HG03565 (cell line): ENCODE measurements around the gene CIB4.
"Not testable (repeated sequence)": the region's sequence is repeated elsewhere in the genome, so short reads cannot be mapped to it uniquely, and the experiment has no call there.

Experiments
- ATAC-seq: cut with Tn5 transposase; IDR thresholded peaks from one replicate; pipeline ENCODE4 v1.9.1; 2021; ENCODE audit warnings: mild to moderate bottlenecking, moderate library complexity; ENCODE audit not compliant: unreplicated experiment

The CIB4 gene

GRCh38 chr2:26668041-26668440, 26.9 kb upstream of the CIB4 start:
- ATAC-seq, result no peak

- ATAC-seq, result no peak
Observed at GRCh38 chr2:26666671-26667070, 25.5 kb upstream of the CIB4 start.

GRCh38 chr2:26665296-26665695, 24.1 kb upstream of the CIB4 start:
- not testable (repeated sequence) for ATAC-seq

GRCh38 chr2:26660363-26660962, 19.3 kb upstream of the CIB4 start:
- no peak for ATAC-seq

- ATAC-seq, result no peak
Observed at GRCh38 chr2:26658691-26659346, 17.7 kb upstream of the CIB4 start.

- no peak for ATAC-seq
Observed at GRCh38 chr2:26657265-26657664, 16.1 kb upstream of the CIB4 start.

GRCh38 chr2:26655611-26656195, 14.5 kb upstream of the CIB4 start:
- no peak for ATAC-seq

GRCh38 chr2:26655120-26655519, 14.0 kb upstream of the CIB4 start:
- ATAC-seq, result not testable (repeated sequence)

- no peak for ATAC-seq
Observed at GRCh38 chr2:26654061-26654340, 12.8 kb upstream of the CIB4 start.

GRCh38 chr2:26653207-26654060, 12.3 kb upstream of the CIB4 start:
- no peak for ATAC-seq

GRCh38 chr2:26652361-26653041, 11.3 kb upstream of the CIB4 start:
- ATAC-seq, result no peak

GRCh38 chr2:26651799-26652198, 10.6 kb upstream of the CIB4 start:
- no peak for ATAC-seq

- no peak for ATAC-seq
Observed at GRCh38 chr2:26651470-26651771, 10.3 kb upstream of the CIB4 start.

GRCh38 chr2:26650713-26651469, 9.7 kb upstream of the CIB4 start:
- ATAC-seq, result no peak

GRCh38 chr2:26649992-26650712, 9.0 kb upstream of the CIB4 start:
- ATAC-seq, result no peak

- ATAC-seq, result no peak
Observed at GRCh38 chr2:26649322-26649721, 8.2 kb upstream of the CIB4 start.

GRCh38 chr2:26648516-26648915, 7.3 kb upstream of the CIB4 start:
- no peak for ATAC-seq

- no peak for ATAC-seq
Observed at GRCh38 chr2:26647981-26648380, 6.8 kb upstream of the CIB4 start.

- ATAC-seq, result no peak
Observed at GRCh38 chr2:26646986-26647672, 6.0 kb upstream of the CIB4 start.
